OCI-LY7 (cell line): ENCODE results near the gene ARVCF. TPM values are rescaled to one million over a fixed set of nuclear protein-coding genes. Genes with fewer than 3 reads are reported as not detected.

Experiments
- BruUV-seq: library from RNA; stranded (reverse); fragments of 400-500 nt; replicated peaks from 2 replicates; lab custom pipeline; 2021; lab: Mats Ljungman, UMichigan
- CTCF ChIA-PET: fragments of 300-600 bp; sonication (Branson Sonifier 250); formaldehyde crosslinking; loops from one replicate; lab custom pipeline; 2022; ENCODE audit warnings: antibody characterized with exemption; ENCODE audit not compliant: unreplicated experiment; lab: Charles Lee
- POLR2A ChIA-PET: fragments of 300-600 bp; sonication (Branson Sonifier 250); formaldehyde crosslinking; loops from one replicate; lab custom pipeline; 2022; ENCODE audit warnings: antibody characterized with exemption; lab: Charles Lee
- DNase-seq: peaks from one replicate; pipeline ENCODE4 v3.0.0-alpha.2; 2015; ENCODE audit warnings: low spot score
- H2AFZ ChIP-seq: fragments of 200-600 bp; sonication (generic), shearing (Covaris generic); 2 replicates; pipeline ENCODE4 v1.6.1; 2014; ENCODE audit warnings: mild to moderate bottlenecking, antibody characterized with exemption, low read length, moderate library complexity
- H3K27ac ChIP-seq: fragments of 200-600 bp; sonication (generic); 2 replicates; pipeline ENCODE4 v1.5.1; 2014; ENCODE audit warnings: mixed run types, low read depth, mild to moderate bottlenecking, moderate library complexity, low read length, inconsistent platforms; ENCODE audit not compliant: poor library complexity, severe bottlenecking
- H3K36me3 ChIP-seq: fragments of 200-600 bp; sonication (generic); 2 replicates; pipeline ENCODE4 v1.6.1; 2014; ENCODE audit warnings: mild to moderate bottlenecking, antibody characterized with exemption, low read length, moderate library complexity, mixed read lengths; ENCODE audit not compliant: insufficient read depth
- H3K4me1 ChIP-seq: fragments of 200-600 bp; sonication (generic); 2 replicates; pipeline ENCODE4 v1.5.1; 2014; ENCODE audit warnings: mild to moderate bottlenecking, low read length; ENCODE audit not compliant: insufficient read depth, poor library complexity, severe bottlenecking
- H3K4me2 ChIP-seq: fragments of 200-600 bp; sonication (generic); 2 replicates; pipeline ENCODE4 v1.6.1; 2014; ENCODE audit warnings: mild to moderate bottlenecking, low read length
- H3K4me3 ChIP-seq: fragments of 200-600 bp; sonication (generic); 2 replicates; pipeline ENCODE4 v1.5.1; 2014; ENCODE audit warnings: mild to moderate bottlenecking, low read depth, low read length; ENCODE audit not compliant: poor library complexity, severe bottlenecking
- H3K79me2 ChIP-seq: fragments of 200-600 bp; sonication (generic); 2 replicates; pipeline ENCODE4 v1.6.1; 2016; ENCODE audit warnings: low read depth, mild to moderate bottlenecking, low read length, moderate library complexity, mixed read lengths; ENCODE audit not compliant: insufficient read depth
- H3K9me2 ChIP-seq: fragments of 200-600 bp; sonication (generic); 2 replicates; pipeline ENCODE4 v1.6.1; 2016; ENCODE audit warnings: mild to moderate bottlenecking, low read length, mixed read lengths; ENCODE audit not compliant: insufficient read depth
- H3K9me3 ChIP-seq: fragments of 200-600 bp; sonication (generic); 2 replicates; pipeline ENCODE4 v1.6.1; 2014; ENCODE audit warnings: mild to moderate bottlenecking, mixed run types, low read length, mixed read lengths
- H4K20me1 ChIP-seq: fragments of 200-600 bp; sonication (generic); 2 replicates; pipeline ENCODE4 v1.6.1; 2014; ENCODE audit warnings: mild to moderate bottlenecking, antibody characterized with exemption, low read length, moderate library complexity, mixed read lengths; ENCODE audit not compliant: insufficient read depth
- CTCF ChIP-seq: fragments of 200-600 bp; sonication (generic); conservative IDR thresholded peaks from 2 replicates; pipeline ENCODE4 v1.5.1; 2014; ENCODE audit warnings: mild to moderate bottlenecking, antibody characterized with exemption, low read length, moderate library complexity, mixed read lengths
- EZH2phosphoT487 ChIP-seq: fragments of 200-600 bp; sonication (generic); IDR thresholded peaks from 2 replicates; pipeline ENCODE4 v1.6.1; 2018; ENCODE audit warnings: low read depth, borderline replicate concordance, mild to moderate bottlenecking, mixed run types, antibody characterized with exemption, low read length, moderate library complexity, mixed read lengths
- intact Hi-C: fragments of 100-400 bp; cut with micrococcal nuclease; formaldehyde crosslinking; loops from one replicate; pipeline ENCODE4 v1.10.0; 2022; ENCODE audit not compliant: unreplicated experiment
- total RNA-seq, 2 experiments: library from RNA; depleted of rRNA in 1 of 2; stranded (reverse); fragments of >200 nt in 1 of 2; shearing (Covaris generic) in 1 of 2; gene quantifications; 2 replicates each; pipeline ENCODE4 v1.2.3, GENCODE V29; 2014 to 2022

The ARVCF gene
- total RNA-seq, 2 experiments from 2014 or later, result 2.9 to 3.8 TPM

- Histone ChIP-seq H3K4me1 (no peaks in the 10 kb centered on the region), H3K4me2 (no peak overlapping the region), H3K36me3 (peaks cover 9% of the 10 kb centered on the region; the same call in 1 of the 2 replicates), H3K9me2 (no peaks in the 10 kb centered on the region), H4K20me1 (no peaks in the 10 kb centered on the region), H3K9me3 (no peaks in the 10 kb centered on the region), H3K79me2 (no peaks in the 10 kb centered on the region), H3K4me3 (no peak overlapping the region), H2AFZ (no peak overlapping the region), H3K27ac (no peak overlapping the region)
- intact Hi-C loops, result no loop called here
- ChIA-PET CTCF (no interaction called here), POLR2A (no interaction called here)
- TF ChIP-seq CTCF (no peak), EZH2phosphoT487 (no peak)
- DNase-seq, result no peak
- BruUV-seq, result TSS peak; percentile 46
Observed at GRCh38 chr22:20064545-20065262, 48.1 kb upstream of the ARVCF start.

DNA sequence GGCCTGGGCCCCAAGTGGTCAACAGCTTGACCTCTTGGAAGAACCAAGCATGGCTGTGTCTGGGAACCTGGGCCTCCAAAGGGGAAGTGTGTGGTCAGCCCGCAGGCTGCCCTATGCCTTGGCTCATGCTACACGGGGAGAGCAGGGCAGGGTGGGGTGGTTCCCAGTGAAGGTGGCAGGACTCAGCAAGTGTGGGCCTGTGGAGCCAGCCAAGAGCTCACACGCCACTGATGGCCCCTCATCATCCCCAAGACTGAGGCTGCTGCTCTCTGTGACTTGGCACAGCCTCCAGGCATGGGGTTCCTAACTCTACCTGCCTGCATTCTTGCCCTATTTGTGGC, 47.5 kb upstream of the ARVCF start:
- TF ChIP-seq EZH2phosphoT487 (no peak), CTCF (no peak)
- BruUV-seq, result no TSS peak
- Histone ChIP-seq H3K4me2 (no peak overlapping the region), H3K27ac (no peak overlapping the region), H3K79me2 (no peaks in the 10 kb centered on the region), H4K20me1 (no peaks in the 10 kb centered on the region), H3K9me3 (no peaks in the 10 kb centered on the region), H3K4me1 (no peaks in the 10 kb centered on the region), H3K9me2 (no peaks in the 10 kb centered on the region), H2AFZ (no peak overlapping the region), H3K36me3 (peaks cover 9% of the 10 kb centered on the region; the same call in 1 of the 2 replicates), H3K4me3 (no peak overlapping the region)
- CTCF ChIA-PET, result no interaction called here
- no peak for DNase-seq
- intact Hi-C loops, result no loop called here
- POLR2A ChIA-PET, result no interaction called here
